WTC11 (cell line): ENCODE data around the gene FHOD3.

Experiments
- CREB1 ChIP-seq: sonication (generic); formaldehyde crosslinking; IDR thresholded peaks from 2 replicates; pipeline ENCODE4 v1.8.0; 2023; ENCODE audit warnings: mild to moderate bottlenecking, missing genetic modification reagents
- CTCF ChIP-seq: fragments of 200-600 bp; IDR thresholded peaks from 2 replicates; pipeline ENCODE4 v1.8.0; 2022; ENCODE audit warnings: antibody characterized with exemption
- FOXJ3 ChIP-seq: sonication (generic); formaldehyde crosslinking; IDR thresholded peaks from 2 replicates; pipeline ENCODE4 v1.9.0; 2021; ENCODE audit warnings: missing genetic modification reagents, mild to moderate bottlenecking, borderline replicate concordance
- NR2C2 ChIP-seq: sonication (generic); formaldehyde crosslinking; IDR thresholded peaks from 2 replicates; pipeline ENCODE4 v1.8.0; 2022; ENCODE audit warnings: mild to moderate bottlenecking, missing genetic modification reagents
- RELA ChIP-seq: sonication (generic); formaldehyde crosslinking; IDR thresholded peaks from 2 replicates; pipeline ENCODE4 v1.8.1; 2022; ENCODE audit warnings: missing genetic modification reagents, mild to moderate bottlenecking, borderline replicate concordance
- TEAD4 ChIP-seq: sonication (generic); formaldehyde crosslinking; IDR thresholded peaks from 2 replicates; pipeline ENCODE4 v1.8.0; 2022; ENCODE audit warnings: mild to moderate bottlenecking, missing genetic modification reagents
- TF ChIP-seq, protein P1 (sequence below): sonication (generic); formaldehyde crosslinking; IDR thresholded peaks from 2 replicates; pipeline ENCODE4 v1.8.1; 2023; ENCODE audit warnings: mild to moderate bottlenecking, moderate library complexity, missing genetic modification reagents
- TF ChIP-seq, protein P2 (sequence below): sonication (generic); formaldehyde crosslinking; IDR thresholded peaks from 2 replicates; pipeline ENCODE4 v1.8.0; 2022; ENCODE audit warnings: mild to moderate bottlenecking, missing genetic modification reagents
- TF ChIP-seq, protein P3 (sequence below): sonication (generic); formaldehyde crosslinking; IDR thresholded peaks from 2 replicates; pipeline ENCODE4 v1.8.0; 2022; ENCODE audit warnings: mild to moderate bottlenecking, missing genetic modification reagents

DNA sequence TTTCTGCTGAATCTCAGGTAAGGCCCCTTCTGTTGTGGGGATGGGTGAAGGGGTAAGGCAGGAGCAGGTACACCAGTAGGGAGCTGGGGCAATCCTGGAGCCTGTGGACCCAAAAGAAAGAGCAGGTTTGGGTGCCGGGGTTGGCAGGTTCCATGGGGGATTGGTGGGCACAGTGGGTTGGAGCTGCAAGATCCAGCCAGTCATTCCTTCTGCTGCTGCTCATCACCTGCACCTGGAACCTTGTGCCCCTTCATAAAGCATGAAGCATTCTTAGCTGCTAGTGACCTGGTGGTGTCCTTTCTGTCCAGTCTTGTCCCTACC, 24.9 kb downstream of the FHOD3 start:
- TF ChIP-seq TEAD4 (CRISPR knock-in tag) (no peak), CTCF (no peak), NR2C2 (CRISPR knock-in tag) (no peak), FOXJ3 (CRISPR knock-in tag) (no peak), CREB1 (CRISPR knock-in tag) (no peak), RELA (no peak)
- TF ChIP-seq, protein P1, sequence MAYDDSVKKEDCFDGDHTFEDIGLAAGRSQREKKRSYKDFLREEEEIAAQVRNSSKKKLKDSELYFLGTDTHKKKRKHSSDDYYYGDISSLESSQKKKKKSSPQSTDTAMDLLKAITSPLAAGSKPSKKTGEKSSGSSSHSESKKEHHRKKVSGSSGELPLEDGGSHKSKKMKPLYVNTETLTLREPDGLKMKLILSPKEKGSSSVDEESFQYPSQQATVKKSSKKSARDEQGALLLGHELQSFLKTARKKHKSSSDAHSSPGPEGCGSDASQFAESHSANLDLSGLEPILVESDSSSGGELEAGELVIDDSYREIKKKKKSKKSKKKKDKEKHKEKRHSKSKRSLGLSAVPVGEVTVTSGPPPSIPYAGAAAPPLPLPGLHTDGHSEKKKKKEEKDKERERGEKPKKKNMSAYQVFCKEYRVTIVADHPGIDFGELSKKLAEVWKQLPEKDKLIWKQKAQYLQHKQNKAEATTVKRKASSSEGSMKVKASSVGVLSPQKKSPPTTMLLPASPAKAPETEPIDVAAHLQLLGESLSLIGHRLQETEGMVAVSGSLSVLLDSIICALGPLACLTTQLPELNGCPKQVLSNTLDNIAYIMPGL (CRISPR knock-in tag) = no peak
- TF ChIP-seq, protein P2, sequence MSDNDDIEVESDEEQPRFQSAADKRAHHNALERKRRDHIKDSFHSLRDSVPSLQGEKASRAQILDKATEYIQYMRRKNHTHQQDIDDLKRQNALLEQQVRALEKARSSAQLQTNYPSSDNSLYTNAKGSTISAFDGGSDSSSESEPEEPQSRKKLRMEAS = no peak
- TF ChIP-seq, protein P3, sequence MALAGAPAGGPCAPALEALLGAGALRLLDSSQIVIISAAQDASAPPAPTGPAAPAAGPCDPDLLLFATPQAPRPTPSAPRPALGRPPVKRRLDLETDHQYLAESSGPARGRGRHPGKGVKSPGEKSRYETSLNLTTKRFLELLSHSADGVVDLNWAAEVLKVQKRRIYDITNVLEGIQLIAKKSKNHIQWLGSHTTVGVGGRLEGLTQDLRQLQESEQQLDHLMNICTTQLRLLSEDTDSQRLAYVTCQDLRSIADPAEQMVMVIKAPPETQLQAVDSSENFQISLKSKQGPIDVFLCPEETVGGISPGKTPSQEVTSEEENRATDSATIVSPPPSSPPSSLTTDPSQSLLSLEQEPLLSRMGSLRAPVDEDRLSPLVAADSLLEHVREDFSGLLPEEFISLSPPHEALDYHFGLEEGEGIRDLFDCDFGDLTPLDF (CRISPR knock-in tag) = no peak
